SW480 (cell line): ENCODE results near the gene ZNF865.

Experiments used
- DNase-seq: peaks from one replicate; pipeline ENCODE4 v3.0.0-alpha.2; 2016; ENCODE audit warnings: low spot score

Gene ZNF865

GRCh38 chr19:55586976-55587668 lies 18.3 kb upstream of the ZNF865 start:
- DNase-seq = peak; percentile 98

DNA sequence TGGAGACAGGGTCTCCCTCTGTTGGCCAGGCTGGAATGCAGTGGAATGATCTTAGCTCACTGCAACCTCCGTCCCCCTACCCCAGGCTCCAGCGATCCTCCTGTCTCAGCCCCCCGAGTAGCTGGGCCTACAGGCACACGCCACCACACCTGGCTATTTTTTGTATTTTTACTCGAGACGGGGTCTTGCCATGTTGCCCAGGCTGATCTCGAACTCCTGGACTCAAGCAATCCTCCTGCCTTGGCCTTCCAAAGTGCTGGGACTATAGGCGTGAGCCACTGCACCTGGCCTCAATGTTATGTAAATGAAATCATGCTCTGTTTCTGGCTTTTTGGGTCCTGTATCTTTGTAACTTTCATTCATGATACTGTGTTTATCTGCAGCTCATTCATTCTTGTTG lies 16.7 kb upstream of the ZNF865 start:
- DNase-seq = no peak

DNA sequence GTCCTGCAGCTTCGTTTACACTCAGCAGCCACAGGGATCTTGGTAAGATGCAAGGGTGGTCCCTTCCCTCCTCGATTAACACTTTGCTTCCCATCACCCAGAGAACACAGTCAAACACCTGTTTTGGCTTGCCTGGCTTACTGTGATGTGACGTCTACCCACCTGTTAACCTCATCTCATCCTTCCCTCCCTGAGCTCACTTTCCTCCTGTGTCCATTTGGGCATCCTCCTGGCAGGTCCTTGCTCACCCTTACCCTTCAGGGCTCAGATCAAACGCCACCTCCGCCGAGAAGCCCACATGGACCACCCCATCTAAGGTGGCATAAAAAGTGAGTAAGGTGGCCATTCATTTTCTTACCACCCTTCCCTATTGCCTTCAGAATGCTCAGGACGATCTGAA lies 15.3 kb upstream of the ZNF865 start:
- DNase-seq = no peak

GRCh38 chr19:55590617-55591016 lies 14.8 kb upstream of the ZNF865 start:
- peak; percentile 55 for DNase-seq

DNA sequence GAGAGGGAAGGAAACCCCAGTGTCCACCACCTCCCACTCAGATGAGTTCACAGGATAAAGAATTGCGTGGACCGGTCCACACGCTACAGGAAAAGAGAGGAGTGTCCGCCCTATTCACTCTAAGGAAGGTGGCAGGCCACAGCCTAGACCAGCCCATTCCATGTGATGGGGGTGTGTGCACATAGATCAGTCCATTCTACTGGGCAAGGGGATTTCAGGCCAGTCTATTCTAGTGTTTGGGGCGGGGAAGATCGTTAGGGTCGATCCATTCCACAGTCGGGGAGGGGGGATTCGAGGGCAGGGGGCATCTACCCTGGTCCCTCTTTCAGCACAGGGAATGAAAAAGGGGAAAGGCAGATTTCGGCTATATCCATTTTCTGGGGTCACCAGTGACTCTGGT lies 13.9 kb upstream of the ZNF865 start:
- DNase-seq = no peak

DNA sequence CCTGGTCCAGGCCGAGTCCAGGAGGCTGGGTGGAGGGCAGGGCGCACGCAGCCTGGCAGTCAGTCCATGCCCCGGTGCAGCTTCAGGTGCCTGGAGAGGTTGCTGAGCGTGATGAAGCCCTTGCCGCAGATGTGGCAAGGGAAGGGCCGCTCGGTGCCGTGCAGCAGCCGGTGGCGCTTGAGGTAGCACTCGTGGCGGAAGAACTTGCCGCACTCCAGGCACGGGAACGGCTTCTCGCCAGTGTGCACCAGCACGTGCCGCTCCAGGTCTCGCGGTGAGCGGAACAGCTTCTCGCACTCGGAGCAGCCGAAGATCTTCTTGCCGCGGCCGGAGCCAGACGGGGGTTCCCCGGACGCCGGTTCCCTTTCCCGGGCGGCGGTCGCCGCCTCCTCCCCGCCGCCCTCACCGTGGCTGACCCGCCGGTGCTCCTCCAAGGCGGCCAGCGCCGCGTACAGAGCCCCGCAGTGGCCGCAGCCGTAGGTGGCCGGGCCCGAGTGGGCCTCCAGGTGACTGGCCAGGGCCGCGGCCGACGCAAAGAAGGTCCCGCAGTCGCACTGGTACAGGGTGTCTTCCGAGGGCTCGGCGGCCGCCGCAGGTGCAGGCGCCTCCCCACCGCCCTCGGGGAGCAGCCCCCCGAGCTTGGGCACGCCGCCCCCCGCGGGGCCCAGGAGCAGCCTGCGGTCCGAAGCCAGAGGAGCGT lies 12.9 kb upstream of the ZNF865 start:
- DNase-seq = no peak

GRCh38 chr19:55593096-55593772 lies 12.2 kb upstream of the ZNF865 start:
- no peak for DNase-seq

DNA sequence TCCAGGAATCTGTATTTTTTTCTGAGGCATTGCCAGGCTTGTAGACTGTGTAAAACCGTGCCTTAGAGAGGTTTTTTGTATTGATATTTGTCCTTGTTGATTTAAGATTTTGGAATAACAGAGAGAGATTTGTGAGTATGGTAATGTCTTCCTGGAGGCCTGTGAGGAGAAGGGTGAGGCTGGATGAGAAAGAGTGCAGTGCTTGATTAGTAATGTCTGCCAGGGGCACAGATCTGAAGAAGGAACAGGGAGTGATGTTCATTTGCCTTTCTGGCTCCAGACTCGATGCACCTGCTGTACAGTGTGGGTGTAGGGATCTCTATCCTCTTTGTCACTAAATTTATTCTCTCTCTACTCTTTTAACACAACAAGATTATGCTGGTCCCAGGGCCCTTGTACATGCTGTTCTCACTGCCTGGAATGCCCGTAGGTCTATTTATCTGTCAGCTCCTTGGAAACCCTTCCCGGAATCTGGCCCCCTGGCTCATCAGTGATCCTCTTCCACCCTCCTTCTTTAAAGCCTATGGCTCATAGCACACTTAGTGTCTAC lies 10.4 kb upstream of the ZNF865 start:
- no peak for DNase-seq

DNA sequence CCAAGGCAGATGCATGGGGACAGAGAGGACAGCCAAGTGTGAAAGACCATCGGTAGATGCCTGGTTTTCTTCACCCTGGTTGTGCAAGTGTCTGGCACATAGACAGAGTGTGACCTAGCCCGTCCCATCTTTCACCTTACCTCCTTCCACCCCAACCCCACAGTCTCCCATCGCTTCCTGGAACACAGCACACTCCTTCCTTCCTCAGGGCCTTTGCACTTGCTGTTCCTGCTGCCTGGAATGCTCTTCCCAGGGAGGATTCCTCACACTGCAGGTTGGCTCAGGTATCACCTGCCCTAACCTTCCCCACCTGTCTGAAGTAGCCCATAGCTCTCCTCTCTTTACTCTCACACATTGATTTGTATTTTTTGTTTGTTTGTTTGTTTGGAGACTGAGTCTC lies 9.1 kb upstream of the ZNF865 start:
- no peak for DNase-seq

- DNase-seq = no peak
These were observed 7.9 kb upstream of the ZNF865 start for GRCh38 chr19:55597501-55597921.

DNA sequence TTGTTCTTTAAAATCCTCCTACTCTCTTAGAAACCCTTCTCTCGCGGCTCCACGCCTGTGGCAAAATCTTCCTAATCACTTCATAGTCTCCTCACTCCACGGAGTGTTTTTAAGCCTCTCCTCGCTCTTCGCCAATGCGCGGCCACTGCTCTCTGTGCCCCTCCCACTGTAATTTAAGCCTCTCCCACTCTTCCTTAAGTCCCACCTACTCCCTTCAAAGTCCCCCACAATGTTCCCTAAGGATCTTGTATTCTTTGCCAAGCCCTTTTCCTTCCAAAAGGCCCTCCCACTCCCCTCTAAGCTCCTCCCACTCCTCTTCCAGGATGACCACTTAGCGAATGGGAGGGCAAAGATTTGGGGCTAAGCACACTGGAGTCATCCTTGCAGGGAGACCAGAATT lies 7.4 kb upstream of the ZNF865 start:
- DNase-seq = no peak

DNA sequence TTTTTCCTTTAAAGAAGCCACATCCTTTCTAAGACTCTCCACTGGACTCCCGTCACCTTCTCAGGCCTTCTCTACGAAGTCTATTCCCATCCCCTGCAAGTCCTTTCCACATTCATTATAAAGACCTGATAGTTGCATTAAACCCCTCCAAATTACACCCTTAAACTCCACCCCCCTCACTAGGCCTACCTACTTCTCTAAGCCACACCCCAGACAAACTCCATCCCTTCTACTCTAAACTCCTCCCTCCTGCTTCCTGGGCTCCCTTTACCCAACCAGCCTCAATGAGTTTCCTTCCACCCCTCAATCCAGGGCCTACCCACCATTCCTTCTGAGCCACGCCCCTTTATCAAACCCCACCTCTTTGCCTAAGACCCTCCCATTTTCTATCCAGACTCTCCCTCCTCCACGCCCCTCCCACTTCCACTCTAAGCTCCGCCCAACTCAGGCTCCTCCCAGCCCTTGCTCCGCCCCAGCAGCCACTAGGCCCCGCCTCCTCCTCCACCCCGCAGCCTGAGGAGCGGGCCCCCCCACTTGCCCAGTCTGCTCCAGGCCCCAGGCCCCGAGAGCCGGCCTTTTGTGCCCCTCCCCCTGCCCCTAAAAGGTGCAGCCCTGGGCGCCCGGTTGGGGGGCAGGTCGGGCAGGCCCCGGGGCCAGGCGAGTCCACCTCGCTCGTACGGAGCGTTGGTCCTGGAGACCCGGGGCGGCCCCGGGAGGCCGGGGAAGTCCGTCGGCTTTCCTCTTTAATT lies 6.6 kb upstream of the ZNF865 start:
- peak; percentile 97 for DNase-seq

DNA sequence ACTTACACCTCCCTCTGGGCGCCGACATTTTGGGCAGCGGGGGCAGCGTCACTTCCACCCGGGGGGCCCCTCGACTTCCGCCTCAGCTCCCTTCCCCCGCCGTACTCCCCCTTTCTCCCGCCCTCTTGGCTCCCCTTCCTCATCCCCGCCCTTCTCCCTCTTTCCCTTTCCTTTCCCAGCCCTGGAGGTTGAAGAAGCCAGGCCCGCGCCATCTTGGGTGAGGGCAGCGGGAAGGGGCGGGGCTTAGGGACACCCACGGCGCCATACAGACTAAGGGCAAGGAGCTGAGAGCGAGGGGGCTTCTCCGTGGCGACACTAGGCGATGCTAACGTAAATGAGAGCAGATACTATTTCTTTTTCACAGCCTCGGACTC lies 6.0 kb upstream of the ZNF865 start, which contains the start of gene FIZ1:
Gene FIZ1, minus strand, starts transcription at position 50 of the 374 bp plus-strand sequence. CDS start 1,652 bp downstream, outside the sequence.
- peak; percentile 99 for DNase-seq

- peak; percentile 94 for DNase-seq
These were observed 5.4 kb upstream of the ZNF865 start, which contains the start of gene ZNF524 for GRCh38 chr19:55599842-55600661. Gene ZNF524, plus strand, starts transcription at chr19:55600288. Its CDS starts 1,825 bp downstream, at chr19:55602113.

GRCh38 chr19:55600662-55601028 lies 4.8 kb upstream of the ZNF865 start:
- no peak for DNase-seq

GRCh38 chr19:55601084-55601483 lies 4.4 kb upstream of the ZNF865 start:
- DNase-seq = no peak

DNA sequence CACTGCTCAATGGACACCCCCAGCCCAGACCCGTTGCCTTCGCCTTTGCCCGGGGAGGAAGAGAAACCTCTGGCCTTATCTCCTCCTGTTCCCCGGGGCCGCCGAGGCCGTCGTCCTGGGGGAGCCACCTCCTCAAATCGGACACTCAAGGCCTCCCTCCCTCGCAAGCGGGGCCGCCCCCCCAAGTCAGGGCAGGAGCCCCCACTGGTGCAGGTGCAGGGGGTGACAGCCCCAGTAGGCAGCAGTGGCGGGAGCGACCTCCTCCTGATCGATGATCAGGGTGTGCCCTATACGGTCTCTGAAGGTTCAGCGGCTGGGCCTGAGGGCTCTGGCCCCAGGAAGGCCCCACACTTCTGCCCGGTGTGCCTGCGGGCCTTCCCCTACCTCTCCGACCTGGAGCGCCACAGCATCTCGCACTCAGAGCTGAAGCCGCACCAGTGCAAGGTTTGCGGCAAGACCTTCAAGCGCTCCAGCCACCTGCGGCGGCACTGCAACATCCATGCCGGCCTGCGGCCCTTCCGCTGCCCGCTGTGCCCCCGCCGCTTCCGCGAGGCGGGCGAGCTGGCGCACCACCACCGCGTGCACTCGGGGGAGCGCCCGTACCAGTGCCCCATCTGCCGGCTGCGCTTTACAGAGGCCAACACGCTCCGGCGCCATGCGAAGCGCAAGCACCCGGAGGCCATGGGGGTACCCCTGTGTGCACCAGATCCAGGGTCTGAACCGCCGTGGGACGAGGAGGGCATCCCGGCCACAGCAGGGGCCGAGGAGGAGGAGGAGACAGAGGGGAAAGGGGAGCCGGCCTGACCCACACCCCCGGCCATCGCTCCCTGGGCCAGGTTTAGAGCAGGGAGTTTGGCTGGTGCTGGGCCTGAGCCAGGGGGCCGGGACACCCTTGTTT lies 3.1 kb upstream of the ZNF865 start:
- no peak for DNase-seq

GRCh38 chr19:55603115-55603514 lies 2.3 kb upstream of the ZNF865 start:
- DNase-seq = no peak

DNA sequence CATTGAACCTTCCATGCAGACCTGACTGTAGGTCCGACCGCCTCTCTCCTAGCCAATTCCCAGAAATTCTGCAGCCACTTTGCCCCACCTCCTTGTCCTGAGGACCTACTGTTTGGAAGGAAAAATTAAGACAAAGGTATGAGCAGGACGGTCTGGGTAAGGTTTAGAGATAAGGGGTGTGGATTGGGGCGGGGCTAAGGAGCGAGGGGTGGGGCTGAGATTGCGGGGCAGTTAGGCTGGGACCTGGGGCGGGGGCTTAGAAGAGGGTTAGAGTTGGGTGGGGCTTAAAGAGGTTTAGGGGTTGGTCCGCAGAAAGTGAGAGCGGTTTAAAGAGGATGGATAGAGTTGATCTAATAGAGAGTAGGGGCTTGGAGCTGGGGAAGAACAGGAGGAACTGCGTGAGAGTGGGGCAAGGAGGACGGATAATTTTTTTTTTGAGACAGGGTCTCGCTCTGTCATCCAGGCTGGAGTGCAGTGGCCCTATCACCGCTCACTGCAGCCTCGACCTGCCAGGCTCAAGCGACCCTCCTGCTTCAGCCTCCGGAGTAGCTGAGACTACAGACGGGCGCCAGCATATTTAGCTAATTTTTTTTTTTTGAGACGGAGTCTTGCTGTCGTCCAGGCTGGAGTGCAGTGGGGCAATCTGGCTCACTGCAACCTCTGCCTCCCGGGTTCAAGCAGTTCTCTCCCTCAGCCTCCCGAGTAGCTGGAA lies 1.7 kb upstream of the ZNF865 start:
- no peak for DNase-seq
